Right atrium auricular region (tissue), 2 donors: ENCODE results near the gene PIMREG. TPM values are rescaled to one million over a fixed set of nuclear protein-coding genes. Genes with fewer than 3 reads are reported as not detected.

ENCODE experiments used
- DNase-seq: peaks from one replicate; pipeline ENCODE4 v3.0.0-alpha.2; 2019; ENCODE audit warnings: low spot score
- H3K27ac ChIP-seq, 2 donors: fragments of 200-600 bp; sonication (generic); 1 replicate in 1 of 2; 2 replicates in 1 of 2; pipeline ENCODE4 v1.5.1; 2016 to 2019
- H3K27me3 ChIP-seq, 2 donors: fragments of 200-600 bp; sonication (generic); one replicate each; pipeline versions ENCODE4 v1.5.1 to v1.6.0; 2017 to 2019
- H3K36me3 ChIP-seq: fragments of 200-600 bp; sonication (generic); one replicate; pipeline ENCODE4 v1.5.1; 2016
- H3K4me1 ChIP-seq, 2 donors: fragments of 200-600 bp; sonication (generic); one replicate each; pipeline versions ENCODE4 v1.5.1 to v1.6.0; 2017 to 2019
- H3K4me3 ChIP-seq, 2 donors: fragments of 200-600 bp; sonication (generic); 1 replicate in 1 of 2; 2 replicates in 1 of 2; pipeline ENCODE4 v1.5.1; 2017 to 2019; ENCODE audit warnings: mild to moderate bottlenecking in 1 of 2, moderate library complexity in 1 of 2
- H3K9me3 ChIP-seq, 2 donors: fragments of 200-600 bp; sonication (generic); one replicate each; pipeline ENCODE4 v1.5.1; 2019
- total RNA-seq, 2 donors: library from RNA; depleted of rRNA; stranded (reverse); fragments of >200 nt; gene quantifications; one replicate each; pipeline ENCODE4 v1.1.0, GENCODE V29; 2016
- TF ChIP-seq, protein P1 (sequence below), 2 donors: fragments of 200-600 bp; sonication (generic); IDR thresholded peaks; one replicate each; pipeline ENCODE4 v1.5.1; 2019; ENCODE audit warnings: antibody characterized with exemption in 2 of 2

PIMREG gene
- total RNA-seq, 2 donors from 2014 or later: 0.93 TPM; not detected in 1

DNA sequence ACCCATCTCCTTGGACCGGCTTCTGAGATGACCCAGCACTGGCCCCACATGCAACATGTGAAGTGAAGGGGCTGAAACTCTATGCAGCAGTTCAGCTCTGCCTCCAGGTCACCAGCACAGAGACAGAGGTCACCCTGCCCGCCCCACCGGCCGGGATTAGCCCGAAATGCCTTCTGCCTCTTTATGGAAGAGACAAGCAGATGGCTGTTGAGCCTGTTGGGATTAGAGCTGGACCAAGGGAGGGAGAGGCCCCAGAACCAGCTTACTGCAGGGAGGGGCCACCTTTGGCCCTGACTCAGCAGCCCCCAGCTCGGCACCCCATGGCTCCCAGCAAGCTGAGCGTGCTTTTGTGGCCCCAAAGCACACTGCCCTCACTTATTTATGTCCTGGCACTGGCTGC lies 15.0 kb upstream of the PIMREG start:
- no peak overlapping the region for H3K4me3 ChIP-seq
- no peak for DNase-seq
- H3K9me3 ChIP-seq: peaks cover 0 to 8% of the 10 kb centered on the region in 2 donors
- H3K36me3 ChIP-seq: no peaks in the 10 kb centered on the region
- no peak overlapping the region for H3K27ac ChIP-seq
- no peaks in the 10 kb centered on the region for H3K4me1 ChIP-seq
- TF ChIP-seq, protein P1, sequence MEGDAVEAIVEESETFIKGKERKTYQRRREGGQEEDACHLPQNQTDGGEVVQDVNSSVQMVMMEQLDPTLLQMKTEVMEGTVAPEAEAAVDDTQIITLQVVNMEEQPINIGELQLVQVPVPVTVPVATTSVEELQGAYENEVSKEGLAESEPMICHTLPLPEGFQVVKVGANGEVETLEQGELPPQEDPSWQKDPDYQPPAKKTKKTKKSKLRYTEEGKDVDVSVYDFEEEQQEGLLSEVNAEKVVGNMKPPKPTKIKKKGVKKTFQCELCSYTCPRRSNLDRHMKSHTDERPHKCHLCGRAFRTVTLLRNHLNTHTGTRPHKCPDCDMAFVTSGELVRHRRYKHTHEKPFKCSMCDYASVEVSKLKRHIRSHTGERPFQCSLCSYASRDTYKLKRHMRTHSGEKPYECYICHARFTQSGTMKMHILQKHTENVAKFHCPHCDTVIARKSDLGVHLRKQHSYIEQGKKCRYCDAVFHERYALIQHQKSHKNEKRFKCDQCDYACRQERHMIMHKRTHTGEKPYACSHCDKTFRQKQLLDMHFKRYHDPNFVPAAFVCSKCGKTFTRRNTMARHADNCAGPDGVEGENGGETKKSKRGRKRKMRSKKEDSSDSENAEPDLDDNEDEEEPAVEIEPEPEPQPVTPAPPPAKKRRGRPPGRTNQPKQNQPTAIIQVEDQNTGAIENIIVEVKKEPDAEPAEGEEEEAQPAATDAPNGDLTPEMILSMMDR (IDR thresholded peaks at IDR 0.05): no peak
- H3K27me3 ChIP-seq: no peaks in the 10 kb centered on the region

DNA sequence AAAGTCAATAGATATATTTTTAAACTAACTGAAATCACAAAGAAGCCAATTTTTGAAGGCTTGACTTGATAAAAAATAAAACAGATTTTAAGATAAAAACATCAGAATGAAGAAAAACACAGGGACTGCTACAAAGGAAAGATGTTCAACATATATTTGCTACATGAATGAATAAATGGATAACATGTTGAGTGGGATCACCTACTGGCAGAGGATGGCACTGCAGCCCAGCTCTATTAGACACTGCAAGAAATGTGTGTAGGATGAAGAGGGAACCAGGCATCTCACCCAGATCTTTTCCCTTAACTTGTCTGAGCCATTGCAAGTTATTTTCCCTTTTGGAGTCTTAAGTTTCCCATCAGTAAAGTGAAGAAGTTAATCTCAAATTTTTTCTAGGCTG lies 13.5 kb upstream of the PIMREG start:
- Histone ChIP-seq H3K4me1 (no peaks in the 10 kb centered on the region), H3K27ac (no peak overlapping the region), H3K9me3 (peaks cover 0 to 8% of the 10 kb centered on the region in 2 donors), H3K36me3 (no peaks in the 10 kb centered on the region), H3K4me3 (no peak overlapping the region), H3K27me3 (no peaks in the 10 kb centered on the region)
- DNase-seq: no peak
- TF ChIP-seq, protein P1 (IDR thresholded peaks at IDR 0.05): no peak

DNA sequence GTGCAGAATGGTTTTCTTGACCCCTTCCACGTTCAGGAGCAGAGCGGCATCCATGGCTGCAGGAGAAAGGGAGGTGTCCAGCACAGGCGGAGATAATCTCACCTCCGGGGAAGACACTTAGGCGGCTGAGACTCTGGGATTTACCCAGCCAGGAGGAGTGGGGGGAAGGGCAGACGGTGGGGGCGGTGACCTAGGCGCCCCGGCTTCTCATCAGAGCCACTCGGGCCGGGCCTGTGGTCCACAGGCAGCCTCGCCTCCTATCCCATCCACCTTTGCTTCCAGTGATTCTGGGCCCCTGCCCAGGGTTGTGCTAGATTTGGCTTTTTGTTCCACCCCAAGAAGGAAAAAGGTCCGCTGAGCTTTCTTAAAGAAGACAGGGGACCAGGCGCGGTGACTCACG lies 9.2 kb upstream of the PIMREG start, which contains the start of gene AIPL1:
Gene AIPL1 (minus strand): TSS at position 71 of the 400 bp plus-strand sequence. CDS start 17 bp downstream, at position 54.
- H3K27me3 ChIP-seq: no peaks in the 10 kb centered on the region

DNA sequence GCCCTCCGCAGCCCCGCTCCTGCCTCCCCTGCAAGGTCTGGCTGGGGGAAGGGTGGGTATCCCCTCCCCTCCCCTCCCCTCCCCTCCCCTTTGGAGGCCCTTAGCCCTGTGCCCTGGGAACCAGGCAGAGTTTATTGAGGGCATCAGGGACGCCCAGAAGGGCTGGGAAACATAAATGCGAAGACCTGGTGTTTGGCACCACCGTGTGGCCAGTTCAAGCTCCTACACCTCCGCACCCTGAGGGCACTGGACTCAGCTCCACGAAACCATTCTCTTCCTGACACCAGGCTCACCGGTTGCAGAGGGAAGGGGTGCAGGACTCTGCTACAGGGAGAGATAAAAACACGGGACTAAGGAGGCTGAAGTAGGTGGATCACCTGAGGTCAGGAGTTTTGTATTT lies 8.3 kb upstream of the PIMREG start:
- no peaks in the 10 kb centered on the region for H3K36me3 ChIP-seq
- DNase-seq: peak; percentile 62
- no peaks in the 10 kb centered on the region for H3K27me3 ChIP-seq
- peaks cover 0 to 2% of the 10 kb centered on the region in 2 donors for H3K9me3 ChIP-seq
- TF ChIP-seq, protein P1 (IDR thresholded peaks at IDR 0.05): peak; percentile 74 to 88
- H3K27ac ChIP-seq: no peak overlapping the region
- no peaks in the 10 kb centered on the region for H3K4me1 ChIP-seq
- H3K4me3 ChIP-seq: no peak overlapping the region

More for the DNA sequence above, 9.2 kb upstream of the PIMREG start, which contains the start of gene AIPL1:
- Histone ChIP-seq H3K36me3 (no peaks in the 10 kb centered on the region), H3K4me3 (no peak within 1 kb of the TSS), H3K9me3 (peaks cover 0 to 8% of the 10 kb centered on the region in 2 donors), H3K4me1 (no peaks in the 10 kb centered on the region), H3K27ac (no peak within 1 kb of the TSS)
- no peak for DNase-seq
- TF ChIP-seq, protein P1 (IDR thresholded peaks at IDR 0.05): no peak

DNA sequence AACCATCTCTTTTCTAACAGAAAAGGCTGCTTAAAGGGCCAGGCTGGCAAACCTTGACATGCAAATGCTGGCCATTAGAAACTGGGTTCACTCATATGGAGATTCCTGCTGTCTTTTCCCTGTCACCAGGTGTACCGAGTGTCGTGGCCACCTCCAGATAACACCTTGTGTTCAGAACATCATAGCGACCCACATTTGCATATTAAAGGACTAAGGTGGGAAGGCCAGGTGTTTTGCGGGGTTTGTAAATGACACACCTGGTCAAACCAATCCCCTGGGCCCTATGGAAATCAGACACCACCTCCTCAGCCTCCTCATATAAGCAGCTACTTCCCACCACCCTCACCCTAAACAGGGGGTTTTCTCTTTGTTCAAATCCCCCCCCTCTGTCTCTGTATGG lies 6.8 kb upstream of the PIMREG start:
- no peaks in the 10 kb centered on the region for H3K36me3 ChIP-seq
- no peak for DNase-seq
- no peaks in the 10 kb centered on the region for H3K27me3 ChIP-seq
- H3K9me3 ChIP-seq: no peaks in the 10 kb centered on the region
- H3K27ac ChIP-seq: no peak overlapping the region
- TF ChIP-seq, protein P1 (IDR thresholded peaks at IDR 0.05): no peak
- no peaks in the 10 kb centered on the region for H3K4me1 ChIP-seq
- H3K4me3 ChIP-seq: no peak overlapping the region

DNA sequence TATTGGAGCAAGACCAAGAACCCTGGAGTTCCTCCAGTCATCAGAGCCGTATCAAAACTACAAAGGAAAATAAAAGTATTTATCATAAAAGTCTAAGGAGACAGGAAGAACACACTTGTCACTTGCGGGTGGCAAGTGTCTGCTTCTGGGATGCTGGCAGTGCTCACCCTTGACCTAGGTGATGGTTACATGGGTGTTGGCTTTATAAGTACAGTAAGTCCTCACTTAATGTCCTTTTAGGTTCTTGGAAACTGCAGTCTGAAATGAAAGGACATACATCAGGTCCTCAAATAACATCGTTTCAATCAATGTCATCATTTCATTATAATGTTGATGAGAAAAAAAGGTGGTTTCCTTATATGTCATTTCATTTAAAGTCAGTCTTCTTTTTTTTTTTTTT lies 6.3 kb upstream of the PIMREG start:
- DNase-seq: no peak
- Histone ChIP-seq H3K9me3 (no peaks in the 10 kb centered on the region), H3K4me1 (no peaks in the 10 kb centered on the region), H3K4me3 (no peak overlapping the region), H3K27ac (no peak overlapping the region), H3K27me3 (no peaks in the 10 kb centered on the region), H3K36me3 (no peaks in the 10 kb centered on the region)
- TF ChIP-seq, protein P1 (IDR thresholded peaks at IDR 0.05): no peak
